HPDE6-E6E7 (cell line): ENCODE results near the gene KCNJ6.

ENCODE experiments used
- DNase-seq: peaks from one replicate; pipeline ENCODE4 v3.0.0; 2011; ENCODE audit warnings: missing footprints; ENCODE audit errors: extremely low spot score

KCNJ6 gene

DNA sequence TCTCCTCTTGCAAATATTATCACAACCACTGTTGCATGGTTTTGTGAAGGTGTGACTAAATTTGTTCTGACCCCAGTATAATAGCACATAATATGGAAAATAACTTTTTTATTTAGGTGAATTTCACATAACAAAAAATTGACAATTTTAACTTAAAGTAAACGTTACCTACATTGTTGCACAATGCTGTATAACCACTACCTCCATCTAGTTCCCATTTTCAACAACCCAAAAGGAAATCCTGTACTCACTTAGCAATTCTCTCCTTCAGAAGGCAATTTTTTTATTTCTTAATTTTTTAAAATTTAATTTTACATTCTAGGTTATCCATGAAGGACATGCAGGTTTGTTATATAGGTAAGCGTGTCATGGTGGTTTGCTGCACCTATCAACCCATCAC is 95.2 kb downstream of the KCNJ6 start:
- DNase-seq, result no peak

- DNase-seq, result no peak
Measured at GRCh38 chr21:37819372-37819771, 96.9 kb downstream of the KCNJ6 start.

DNA sequence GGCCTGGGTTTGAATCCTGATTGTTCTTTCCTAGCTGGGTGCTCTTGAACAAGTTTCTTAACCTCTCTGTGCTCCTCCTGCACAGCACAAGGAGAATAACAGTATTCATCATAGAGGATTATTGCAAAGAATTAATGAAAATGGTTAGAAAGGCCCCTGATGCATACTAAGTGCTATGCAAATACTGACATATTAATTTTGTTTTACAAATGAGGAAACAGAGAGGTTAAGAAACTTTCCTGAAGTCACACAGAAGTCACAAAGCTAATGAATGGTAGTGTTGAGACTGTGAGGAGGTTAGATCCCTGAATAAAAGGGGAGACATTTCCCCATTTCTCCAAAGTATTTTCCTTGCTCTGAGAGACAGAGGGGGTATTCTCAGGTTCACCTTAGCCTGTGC is 99.0 kb downstream of the KCNJ6 start:
- no peak for DNase-seq

DNA sequence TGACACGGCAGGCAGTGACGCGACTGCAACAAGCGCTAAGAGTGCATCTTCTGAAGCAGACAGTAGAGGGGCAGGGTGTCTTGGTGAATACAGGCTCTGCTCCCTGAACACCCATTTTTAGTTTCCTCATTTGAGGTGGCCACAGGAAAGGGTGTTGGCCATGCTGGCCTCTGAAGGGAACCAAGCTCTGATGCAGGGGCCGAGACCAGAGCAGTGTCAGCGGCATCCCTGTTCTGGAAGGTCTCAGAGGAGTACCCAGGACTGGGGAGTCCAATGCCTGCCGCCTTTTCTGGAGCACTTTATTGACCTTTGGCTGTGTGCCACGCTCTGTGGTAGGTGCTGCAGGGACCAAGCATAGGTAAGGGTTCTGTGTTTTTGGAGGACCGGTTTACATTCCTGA is 100.4 kb downstream of the KCNJ6 start:
- DNase-seq, result no peak

DNA sequence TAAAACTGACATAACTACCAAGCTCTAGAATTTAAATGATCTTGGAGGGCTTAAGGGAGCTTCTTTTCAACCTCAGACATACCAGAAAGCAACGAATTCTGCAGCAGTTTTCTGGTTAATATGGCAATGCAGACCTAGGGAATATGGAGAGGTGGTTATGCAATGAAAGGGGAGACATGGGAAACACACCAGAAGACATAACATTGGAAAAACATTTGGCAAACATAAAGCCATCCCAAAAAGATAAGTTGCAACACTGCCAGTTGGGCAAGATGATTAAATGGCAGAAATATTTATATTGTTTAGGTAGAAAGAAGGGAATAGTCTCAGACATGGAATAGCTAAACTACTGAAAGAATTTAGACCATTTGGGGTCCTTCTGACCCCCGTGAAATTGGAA is 104.5 kb downstream of the KCNJ6 start:
- DNase-seq, result no peak

- no peak for DNase-seq
Measured at GRCh38 chr21:37808261-37808660, 108.0 kb downstream of the KCNJ6 start.

DNA sequence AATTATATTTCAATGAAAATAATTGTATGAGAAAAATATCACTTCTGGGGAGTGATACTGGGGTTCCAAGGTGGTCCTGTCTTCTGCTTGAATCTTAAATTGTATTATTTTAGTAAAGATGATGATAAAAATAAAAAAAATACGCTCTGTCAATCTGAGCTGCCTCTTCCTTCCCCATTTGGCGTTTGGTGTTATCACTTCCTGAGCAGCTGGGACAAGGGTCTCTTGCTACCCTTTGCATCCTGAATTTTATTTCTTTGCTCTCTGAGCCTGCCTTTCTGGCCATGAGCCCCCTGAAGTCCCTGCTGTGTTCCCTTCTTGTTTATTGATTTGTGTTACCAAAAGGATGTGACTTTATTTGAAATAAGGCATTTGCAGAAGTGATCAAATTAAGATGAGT is 111.0 kb downstream of the KCNJ6 start:
- DNase-seq, result no peak

DNA sequence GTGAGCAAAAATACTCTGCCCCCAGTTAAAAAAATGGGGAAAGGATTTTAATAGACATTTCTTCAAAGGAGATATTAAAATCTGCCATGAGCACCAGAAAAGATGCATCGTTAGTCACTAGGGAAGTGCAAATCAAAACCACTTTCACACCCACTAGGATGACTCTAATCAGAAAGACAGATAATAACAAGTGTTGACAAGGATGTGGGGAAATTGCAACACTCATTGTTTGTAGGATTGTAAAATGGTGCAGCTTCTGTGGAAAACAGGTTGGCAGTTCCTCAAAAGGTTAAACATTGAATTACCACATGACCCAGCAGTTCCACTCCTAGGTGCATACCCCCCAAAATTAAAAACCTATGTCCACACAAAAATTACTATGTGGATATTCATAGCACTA is 112.3 kb downstream of the KCNJ6 start:
- DNase-seq, result no peak

DNA sequence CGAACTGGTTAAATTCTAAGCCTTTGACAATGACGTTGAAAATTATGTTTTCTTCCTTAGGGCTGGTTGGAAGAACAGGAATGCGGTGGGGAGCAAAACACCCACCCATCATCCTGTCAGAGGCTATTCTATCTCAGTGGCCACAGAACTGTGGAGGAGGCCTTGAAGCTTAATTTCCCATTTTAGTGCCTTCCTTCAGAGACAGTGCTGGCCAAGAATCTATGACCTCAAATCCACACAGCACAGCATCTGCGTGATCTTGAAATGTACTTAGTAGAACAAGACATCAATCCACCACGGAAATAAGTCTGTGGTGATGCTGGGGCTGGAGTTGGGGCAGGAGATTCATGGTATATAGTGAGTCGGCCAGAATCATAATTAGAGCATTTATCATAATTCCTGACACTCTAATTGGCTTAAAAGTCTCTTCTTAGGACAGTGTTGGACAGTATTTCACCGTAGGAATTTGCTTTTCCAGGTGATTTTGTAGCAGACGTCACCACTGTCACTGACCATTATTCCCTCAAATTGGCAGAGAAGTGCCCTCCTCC is 113.1 kb downstream of the KCNJ6 start:
- DNase-seq, result no peak

GRCh38 chr21:37800456-37801061 is 115.7 kb downstream of the KCNJ6 start:
- no peak for DNase-seq

DNA sequence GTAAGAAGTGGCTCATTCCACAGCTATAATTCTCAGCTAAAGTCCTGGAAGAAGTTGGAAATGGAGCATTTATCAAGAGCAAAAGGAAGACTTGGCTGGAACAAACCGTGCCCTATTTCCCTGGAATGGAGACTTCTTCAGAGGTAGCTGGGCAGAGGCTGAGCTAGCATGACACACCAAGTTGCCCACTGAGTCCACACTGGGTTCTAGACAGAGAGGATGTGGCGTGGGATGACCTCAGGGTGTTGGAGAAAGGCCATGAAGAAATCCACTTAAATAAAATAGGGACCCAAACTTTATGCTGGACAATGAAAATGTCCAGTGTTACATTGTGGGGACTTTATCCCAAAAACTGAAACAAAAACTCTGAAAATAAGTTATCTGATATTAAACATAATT is 116.2 kb downstream of the KCNJ6 start:
- no peak for DNase-seq

- DNase-seq, result no peak
Measured at GRCh38 chr21:37799211-37800056, 116.8 kb downstream of the KCNJ6 start.

DNA sequence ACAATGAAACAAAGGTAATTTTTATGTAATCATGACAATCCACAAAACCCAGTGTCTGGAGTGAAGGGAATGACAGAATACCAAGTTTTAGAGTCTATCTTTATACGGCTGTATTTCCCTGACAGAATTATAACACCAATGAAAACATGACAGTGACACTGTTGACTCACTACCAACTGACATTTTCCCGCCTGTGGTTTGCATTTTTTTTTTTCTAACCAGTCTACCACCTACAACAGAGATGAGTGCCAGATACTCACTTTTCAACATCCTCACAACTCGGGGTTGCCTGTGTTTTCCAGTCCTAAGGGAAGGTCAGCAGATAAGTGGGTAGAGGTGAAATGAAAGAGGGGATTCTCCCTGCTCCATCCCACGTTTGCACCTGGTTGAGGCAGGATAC is 118.9 kb downstream of the KCNJ6 start:
- DNase-seq, result no peak

DNA sequence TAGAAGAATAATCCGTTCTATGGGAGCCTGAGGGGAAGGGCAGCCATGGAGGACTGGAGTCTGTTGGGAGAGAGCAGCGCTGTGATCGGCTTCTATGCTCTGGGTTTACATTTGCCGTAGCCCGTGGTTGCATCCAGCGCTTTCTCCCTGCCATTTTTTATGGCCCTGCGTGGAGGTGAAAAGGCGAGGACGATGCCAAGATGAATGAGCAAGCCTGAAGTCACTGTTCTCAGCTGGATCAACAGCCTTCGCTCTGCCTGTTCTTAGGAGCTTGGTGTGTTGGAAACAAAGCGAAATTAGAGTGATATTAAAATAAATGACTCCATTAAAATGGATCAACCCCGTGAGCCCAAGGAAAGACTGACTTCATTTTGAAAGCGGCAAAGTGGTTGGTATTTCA is 120.2 kb downstream of the KCNJ6 start:
- DNase-seq, result no peak

DNA sequence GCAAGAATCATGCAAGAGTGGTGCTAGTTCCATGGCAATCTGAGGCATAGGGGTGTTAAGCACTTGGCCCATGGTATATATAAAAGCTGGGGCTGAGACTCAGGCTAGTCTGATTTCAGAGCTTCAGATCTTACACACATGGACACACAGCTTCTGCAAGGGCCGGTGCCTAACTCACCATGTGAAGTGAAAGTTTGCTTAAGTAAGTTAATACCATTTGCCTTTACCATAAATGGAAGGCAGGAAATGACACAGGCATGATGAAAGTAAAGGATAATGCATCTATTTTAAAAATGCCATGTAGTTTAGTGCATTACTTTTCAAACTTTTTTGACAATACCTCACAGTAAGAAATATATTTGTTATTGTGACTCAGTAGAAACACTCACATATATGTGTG is 122.6 kb downstream of the KCNJ6 start:
- no peak for DNase-seq

- DNase-seq, result no peak
Measured at GRCh38 chr21:37792046-37792445, 124.2 kb downstream of the KCNJ6 start.

DNA sequence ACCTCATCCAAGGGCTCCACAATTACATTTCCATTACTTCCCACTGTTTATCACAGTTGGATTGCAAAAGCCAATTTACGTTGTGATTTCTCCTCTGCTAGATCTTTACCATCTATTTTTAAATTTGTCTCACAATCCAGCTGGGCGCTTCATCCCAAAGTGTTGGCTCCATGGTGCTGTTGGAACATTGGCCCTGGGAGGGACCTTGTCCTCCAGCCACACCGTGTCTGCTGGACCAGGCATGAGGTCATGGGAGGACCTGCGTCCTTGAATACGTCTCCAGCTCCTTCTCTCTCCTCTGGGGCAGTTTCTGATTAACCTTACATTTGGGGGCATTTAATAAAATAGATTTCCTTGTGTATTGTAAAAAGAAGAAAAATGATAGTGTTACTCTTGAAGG is 125.4 kb downstream of the KCNJ6 start:
- no peak for DNase-seq

DNA sequence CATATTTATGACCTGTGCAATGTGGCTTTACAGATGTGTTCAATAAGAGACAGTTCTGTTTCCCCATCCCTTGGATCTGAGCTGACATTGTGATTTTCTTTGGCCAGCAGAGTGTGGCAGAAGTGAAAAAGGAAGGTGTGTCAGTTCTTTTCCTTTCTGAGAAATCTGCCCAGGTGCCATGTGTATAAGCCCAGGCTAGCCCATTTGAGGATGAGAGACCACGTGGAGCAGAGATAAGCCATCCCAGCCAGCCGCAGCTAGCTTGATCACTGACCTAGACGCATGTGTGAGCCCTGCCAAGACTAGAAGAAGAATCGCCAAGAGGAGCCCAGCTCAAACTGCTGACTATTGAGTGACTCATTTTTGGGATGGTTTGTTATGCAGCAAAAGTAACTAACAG is 127.8 kb downstream of the KCNJ6 start:
- no peak for DNase-seq

GRCh38 chr21:37787456-37787855 is 128.8 kb downstream of the KCNJ6 start:
- DNase-seq, result no peak

GRCh38 chr21:37784591-37785318 is 131.5 kb downstream of the KCNJ6 start:
- DNase-seq, result no peak

GRCh38 chr21:37783016-37783415 is 133.2 kb downstream of the KCNJ6 start:
- no peak for DNase-seq
